Measurements from ENCODE around the gene RNF146. TPM values are rescaled to one million over a fixed set of nuclear protein-coding genes. Genes with fewer than 3 reads are reported as not detected.
A peak's percentile ranks its signal among the peaks of the same experiment; 100 is the strongest.

Gene RNF146
- total and polyA plus RNA-seq, 9 of the 15 experiments (the other 6 are each of a cell fraction or from before 2014, with no cell fraction given): 8.4 to 30.5 (median 17.5) TPM

GRCh38 chr6:127266892-127267645 lies 405 bp downstream of the RNF146 start (continued):
- no peak for TF ChIP-seq ARID1B (IDR thresholded peaks at IDR 0.05)
- TF ChIP-seq NFIC (IDR thresholded peaks at IDR 0.05): peak; percentile 34
- no peak for TF ChIP-seq MTF1 (CRISPR knock-in tag; IDR thresholded peaks at IDR 0.05; ENCODE audit: borderline replicate concordance)
- TF ChIP-seq SMARCA4 (IDR thresholded peaks at IDR 0.05): no peak
- peak; percentile 54; the same call in 1 of the 2 replicates for TF ChIP-seq NR2C1 (IDR thresholded peaks at IDR 0.05)
- no peak for TF ChIP-seq NR2C1 (tag; IDR thresholded peaks at IDR 0.05)
- no peak for TF ChIP-seq BDP1 (IDR thresholded peaks at IDR 0.05; ENCODE audit: insufficient read depth, insufficient read length)
- no peak for TF ChIP-seq ZNF311 (CRISPR knock-in tag; IDR thresholded peaks at IDR 0.05)
- peak; percentile 31; the same call in 1 of the 2 replicates for TF ChIP-seq SNIP1 (IDR thresholded peaks at IDR 0.05; ENCODE audit: low read depth)
- TF ChIP-seq RBM22 (IDR thresholded peaks at IDR 0.05; ENCODE audit: low read depth, low read length, poor library complexity, severe bottlenecking): no peak
- TF ChIP-seq ZNF277 (CRISPR knock-in tag; IDR thresholded peaks at IDR 0.05; ENCODE audit: borderline replicate concordance): no peak
- peak; percentile 40; the same call in 1 of the 2 replicates for TF ChIP-seq MGA (IDR thresholded peaks at IDR 0.05)
- peak; percentile 35 for TF ChIP-seq FIP1L1 (IDR thresholded peaks at IDR 0.05; ENCODE audit: low read depth, low read length, poor library complexity, severe bottlenecking)
- peak; percentile 95 for TF ChIP-seq RBBP5 (IDR thresholded peaks at IDR 0.05; ENCODE audit: borderline replicate concordance, insufficient read depth, low read length, poor library complexity, severe bottlenecking)
- TF ChIP-seq NR2C2 (CRISPR knock-in tag; IDR thresholded peaks at IDR 0.05): no peak; the same call in 1 of the 2 replicates
- peak; percentile 88 for TF ChIP-seq NR2C2 (tag; IDR thresholded peaks at IDR 0.05)
